GM12865 (cell line): ENCODE data around the gene PRR29.

ENCODE experiments used
- DNase-seq: peaks from one replicate; pipeline ENCODE4 v3.0.0; 2010; ENCODE audit warnings: low read depth
- H3K4me3 ChIP-seq: 2 replicates; pipeline ENCODE4 v1.5.1; 2011; ENCODE audit warnings: mild to moderate bottlenecking, low read depth, low read length, control low read depth
- TF ChIP-seq, protein P1 (sequence below): IDR thresholded peaks from 2 replicates; pipeline ENCODE4 v1.5.1; 2011; ENCODE audit warnings: low read length, control low read depth, low read depth, inconsistent platforms; ENCODE audit not compliant: insufficient read depth; ENCODE audit errors: missing control alignments

PRR29 gene

DNA sequence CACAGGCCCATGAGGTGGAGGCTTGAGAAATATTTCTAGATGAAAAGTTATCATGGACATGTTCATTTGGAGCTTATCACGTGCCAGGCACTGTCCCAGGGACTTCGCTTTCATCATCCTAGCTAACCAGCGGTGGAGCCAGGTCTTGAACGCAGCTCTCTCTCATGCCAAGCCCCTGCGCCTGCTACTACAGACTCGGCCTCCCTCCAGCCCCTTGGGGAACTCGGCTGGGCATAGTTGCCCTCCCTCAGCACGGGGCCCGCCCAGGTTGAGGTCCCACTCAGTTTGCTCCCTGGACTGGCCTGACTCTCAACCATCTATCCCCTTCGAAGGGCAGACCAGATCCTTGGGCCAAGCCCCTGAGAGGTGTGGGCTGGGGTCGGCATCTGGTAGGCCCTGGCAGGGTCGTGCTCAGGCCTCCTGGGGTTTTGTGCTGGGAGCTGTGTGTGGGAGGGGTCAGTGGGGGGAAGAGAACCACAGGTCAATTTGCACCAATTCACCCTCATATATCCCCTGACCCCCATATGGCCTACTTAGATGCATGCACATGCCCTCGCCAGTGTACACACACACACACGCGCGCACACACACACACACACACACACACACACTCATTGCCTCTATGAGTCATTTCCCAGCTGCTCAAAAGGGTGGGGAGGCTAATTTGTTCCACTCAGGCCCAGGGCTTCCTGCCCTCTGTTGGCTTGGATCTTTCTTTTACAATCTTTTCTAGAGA is 13.3 kb upstream of the PRR29 start:
- peak; percentile 57 for DNase-seq
- TF ChIP-seq, protein P1, sequence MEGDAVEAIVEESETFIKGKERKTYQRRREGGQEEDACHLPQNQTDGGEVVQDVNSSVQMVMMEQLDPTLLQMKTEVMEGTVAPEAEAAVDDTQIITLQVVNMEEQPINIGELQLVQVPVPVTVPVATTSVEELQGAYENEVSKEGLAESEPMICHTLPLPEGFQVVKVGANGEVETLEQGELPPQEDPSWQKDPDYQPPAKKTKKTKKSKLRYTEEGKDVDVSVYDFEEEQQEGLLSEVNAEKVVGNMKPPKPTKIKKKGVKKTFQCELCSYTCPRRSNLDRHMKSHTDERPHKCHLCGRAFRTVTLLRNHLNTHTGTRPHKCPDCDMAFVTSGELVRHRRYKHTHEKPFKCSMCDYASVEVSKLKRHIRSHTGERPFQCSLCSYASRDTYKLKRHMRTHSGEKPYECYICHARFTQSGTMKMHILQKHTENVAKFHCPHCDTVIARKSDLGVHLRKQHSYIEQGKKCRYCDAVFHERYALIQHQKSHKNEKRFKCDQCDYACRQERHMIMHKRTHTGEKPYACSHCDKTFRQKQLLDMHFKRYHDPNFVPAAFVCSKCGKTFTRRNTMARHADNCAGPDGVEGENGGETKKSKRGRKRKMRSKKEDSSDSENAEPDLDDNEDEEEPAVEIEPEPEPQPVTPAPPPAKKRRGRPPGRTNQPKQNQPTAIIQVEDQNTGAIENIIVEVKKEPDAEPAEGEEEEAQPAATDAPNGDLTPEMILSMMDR = no peak
- H3K4me3 ChIP-seq = no peak overlapping the region

DNA sequence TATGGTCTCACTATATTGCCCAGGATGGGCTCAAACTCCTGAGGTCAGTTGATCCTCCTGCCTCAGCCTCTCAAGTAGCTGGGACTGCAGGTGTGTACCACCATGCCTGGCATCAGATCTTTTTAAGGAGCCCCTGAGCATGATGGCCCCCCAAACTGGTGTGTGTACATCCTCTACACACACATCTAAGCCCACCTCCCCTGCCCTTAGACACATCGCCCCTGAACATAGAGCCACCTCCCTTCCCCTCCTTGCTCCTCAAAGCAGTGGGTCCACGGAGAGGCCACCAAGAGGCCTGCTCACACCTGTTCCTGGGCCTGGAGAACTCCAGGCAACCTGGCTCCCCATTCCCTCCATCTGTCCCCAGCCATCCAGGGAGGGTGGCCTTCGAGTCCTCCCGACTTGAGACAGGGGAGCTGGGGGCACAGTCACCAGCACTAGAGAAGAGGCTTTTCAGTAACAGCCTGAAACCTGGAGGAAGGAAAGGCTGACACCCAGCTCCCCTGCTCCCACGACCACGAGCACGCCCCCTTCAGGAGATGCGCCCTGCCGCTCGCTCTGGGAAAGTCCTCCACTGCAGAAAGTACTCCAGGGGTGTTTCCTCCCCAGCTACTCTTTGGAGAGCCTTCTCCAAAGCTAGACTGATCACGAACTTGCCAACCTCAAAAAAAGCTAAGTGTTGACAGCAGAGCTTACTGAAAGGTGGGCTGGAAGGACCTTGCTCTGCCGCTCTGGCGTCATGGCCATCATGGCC is 12.6 kb upstream of the PRR29 start:
- H3K4me3 ChIP-seq = no peak overlapping the region
- TF ChIP-seq, protein P1 = peak; percentile 8
- no peak for DNase-seq

DNA sequence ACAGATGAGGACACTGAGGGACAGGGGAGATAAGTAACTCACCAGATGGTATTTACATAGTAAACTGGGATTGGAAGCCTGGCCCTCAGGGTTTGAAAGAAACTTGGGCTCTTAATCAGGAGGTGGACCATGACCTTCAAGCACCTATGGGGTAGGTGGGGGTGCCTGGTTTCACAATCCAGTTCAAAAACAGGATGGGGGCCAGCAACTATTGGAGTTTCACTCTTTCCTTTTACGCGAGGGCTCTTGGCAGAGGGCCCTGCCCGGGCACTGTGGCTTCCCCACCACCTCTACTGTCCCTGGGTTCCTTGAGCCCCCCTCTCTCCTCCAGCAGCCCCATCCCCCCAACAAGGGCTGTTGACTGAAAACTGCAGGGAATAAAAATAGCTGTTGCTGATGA is 11.3 kb upstream of the PRR29 start:
- no peak for DNase-seq
- no peak overlapping the region for H3K4me3 ChIP-seq
- TF ChIP-seq, protein P1 = no peak

DNA sequence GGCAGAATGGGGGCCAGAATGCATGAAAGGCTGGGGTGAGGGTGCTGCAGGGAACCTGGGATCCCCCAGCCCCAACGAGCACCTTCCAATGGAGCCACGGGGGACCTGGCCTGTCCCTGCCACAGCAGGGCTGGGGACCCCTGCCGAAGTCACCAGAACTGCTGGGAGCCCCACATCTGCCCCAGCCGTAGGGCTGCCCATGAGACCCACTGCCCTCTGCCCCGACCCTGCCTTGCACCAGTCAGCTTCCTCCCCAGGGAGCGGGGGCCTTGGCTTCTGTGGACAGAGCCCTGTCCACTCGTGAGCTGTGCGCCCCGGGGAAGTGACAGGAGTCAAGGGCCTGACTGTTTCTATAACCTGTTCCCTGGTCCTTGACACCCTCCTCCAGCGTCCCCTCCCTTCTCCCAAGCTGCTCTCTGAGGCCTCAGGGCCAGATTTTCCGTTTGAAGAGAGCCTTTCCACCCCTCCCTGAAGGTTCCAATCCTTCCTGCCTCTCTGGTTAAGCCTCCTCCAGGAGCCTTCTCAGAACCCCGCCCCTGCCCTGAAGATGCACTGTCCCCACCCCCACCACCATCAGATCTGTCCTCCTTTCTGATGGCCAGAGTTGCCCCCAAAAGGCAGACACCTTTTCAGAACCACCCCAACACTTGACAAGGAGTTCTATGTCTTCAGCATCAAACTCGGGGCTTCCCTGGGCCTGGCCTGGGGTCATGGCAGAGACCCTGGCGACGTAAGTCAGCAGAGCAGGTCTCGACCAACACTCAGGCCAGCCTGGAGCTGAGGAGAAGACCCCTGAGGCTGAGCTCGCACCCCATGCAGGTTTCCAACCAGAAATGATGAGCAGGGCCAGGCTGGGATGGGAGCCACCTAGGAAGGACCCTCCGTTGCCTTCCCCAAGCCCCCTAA is 10.7 kb upstream of the PRR29 start:
- TF ChIP-seq, protein P1 = no peak
- H3K4me3 ChIP-seq = no peak overlapping the region
- DNase-seq = no peak

DNA sequence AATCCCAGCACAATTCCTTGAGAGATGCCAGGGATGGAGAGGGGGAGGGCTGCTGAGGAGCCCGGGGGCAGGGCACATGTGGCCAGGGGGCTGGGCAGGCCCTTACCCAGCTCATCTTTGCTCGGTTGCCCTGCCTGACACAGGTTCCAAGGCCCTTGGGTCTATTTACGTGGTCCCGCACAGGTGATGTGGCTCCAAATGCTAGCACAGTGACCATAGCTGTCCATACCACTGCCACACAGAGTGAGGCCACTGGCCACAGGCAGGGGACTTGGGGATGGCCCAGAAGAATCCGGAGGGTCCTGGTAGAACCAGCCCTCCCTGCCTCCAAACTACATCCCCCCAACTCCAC is 10.0 kb upstream of the PRR29 start:
- H3K4me3 ChIP-seq = no peak overlapping the region
- TF ChIP-seq, protein P1 = no peak
- no peak for DNase-seq

DNA sequence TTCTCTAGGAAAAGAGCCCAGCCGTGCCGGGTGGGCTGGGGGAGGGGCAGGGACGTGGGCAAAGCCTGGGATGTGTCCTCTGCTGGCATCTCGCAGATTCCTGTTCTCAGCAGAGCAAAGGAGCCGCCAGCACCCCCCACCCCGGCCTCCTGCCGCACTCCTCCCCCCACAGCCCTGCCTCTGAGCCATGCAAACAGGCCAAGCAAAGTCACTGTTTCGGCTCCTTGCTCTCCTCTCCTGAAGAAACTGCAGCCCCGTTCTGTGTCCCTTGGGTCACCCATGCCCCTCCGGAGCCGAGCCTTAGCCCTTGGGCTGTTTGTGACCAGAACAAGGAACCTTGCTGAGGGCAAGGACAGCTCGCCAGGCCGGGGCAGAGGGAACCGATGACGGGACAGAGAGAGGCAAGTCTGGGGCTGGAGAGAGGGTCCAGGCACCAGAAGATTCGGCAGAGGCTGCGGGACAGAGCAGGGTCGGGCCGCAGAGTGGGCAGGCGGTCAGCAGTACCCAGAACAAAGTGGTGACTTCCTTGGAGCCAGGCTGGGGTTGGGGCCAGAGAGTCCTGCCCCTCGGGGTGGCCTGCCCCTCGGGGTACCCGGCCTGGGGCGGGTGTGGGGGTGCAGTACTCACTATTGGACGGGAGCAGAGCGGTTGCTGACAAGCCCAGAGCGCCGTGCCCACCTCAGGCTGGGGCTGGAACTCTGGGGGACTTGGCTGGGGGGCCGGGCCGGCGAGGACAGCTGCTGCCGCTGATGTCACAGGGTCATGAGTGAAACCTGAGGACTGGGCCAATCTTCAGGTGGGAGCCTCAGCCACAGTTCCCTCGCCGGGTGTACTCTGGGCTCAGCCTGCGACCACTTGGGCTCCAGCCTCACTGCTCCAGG is 9.2 kb upstream of the PRR29 start:
- H3K4me3 ChIP-seq = no peak overlapping the region
- DNase-seq = no peak
- TF ChIP-seq, protein P1 = no peak
